PFSK-1 (cell line): ENCODE data around the gene CARHSP1.

Source experiments
- POLR2AphosphoS5 ChIP-seq: IDR thresholded peaks from 2 replicates; pipeline ENCODE4 v1.6.1; 2012; ENCODE audit warnings: low read depth, mild to moderate bottlenecking, control low read depth, low read length, moderate library complexity
- REST ChIP-seq, 2 experiments: IDR thresholded peaks; 2 replicates each; pipeline versions ENCODE4 v1.6.1 to v1.8.0; 2011 to 2012; ENCODE audit warnings: low read depth in 2 of 2, low read length in 2 of 2, control low read depth in 1 of 2, inconsistent platforms in 1 of 2, mild to moderate bottlenecking in 1 of 2, moderate library complexity in 1 of 2; ENCODE audit not compliant: insufficient read depth in 1 of 2

GRCh38 chr16:8869212-8869987 lies 594 bp upstream of the CARHSP1 start:
- TF ChIP-seq REST (IDR thresholded peaks at IDR 0.05; ENCODE audit: insufficient read depth in 1 of 2, low read depth in 2 of 2, low read length in 2 of 2) (no peak), POLR2AphosphoS5 (no peak; the same call in 1 of the 2 replicates)
